ENCODE data around the gene COG3. TPM values are rescaled to one million over a fixed set of nuclear protein-coding genes. Genes with fewer than 3 reads are reported as not detected.

COG3 gene
- total and polyA plus RNA-seq, 12 donors = 9.9 to 18.0 (median 15.4) TPM

- Histone ChIP-seq H3K27ac (no peak overlapping the region), H3K4me1 (no peaks in the 10 kb centered on the region), H3K4me3 (no peak overlapping the region), H3K9me3 (no peaks in the 10 kb centered on the region), H3K27me3 (no peaks in the 10 kb centered on the region), H3K36me3 (peaks cover 0 to 25% (median 16%) of the 10 kb centered on the region in 9 donors)
- intact Hi-C loops (cut with DNase I) = no loop called here
- no peak for DNase-seq
- no peak for TF ChIP-seq CTCF (IDR thresholded peaks at IDR 0.05)
- WGBS, 2 donors = 63 to 74% methylated on average over 6 of the region's 6 CpGs
- no peak for ATAC-seq
These were observed 75.5 kb downstream of the COG3 start for GRCh38 chr13:45540195-45540594.

- no peak for ATAC-seq
- no peak for DNase-seq
- no peak for TF ChIP-seq CTCF (IDR thresholded peaks at IDR 0.05)
- no peaks in the 10 kb centered on the region for H3K9me3 ChIP-seq
- H3K36me3 ChIP-seq = peaks cover 0 to 18% (median 9%) of the 10 kb centered on the region in 9 donors
- WGBS, 2 donors = 92 to 93% methylated on average over 10 of the region's 10 CpGs
- H3K27ac ChIP-seq = no peak overlapping the region
- intact Hi-C loops (cut with DNase I) = no loop called here
- H3K4me3 ChIP-seq = no peak overlapping the region
- H3K27me3 ChIP-seq = no peaks in the 10 kb centered on the region
- no peaks in the 10 kb centered on the region for H3K4me1 ChIP-seq
These were observed 76.1 kb downstream of the COG3 start for GRCh38 chr13:45540864-45541263.

GRCh38 chr13:45541806-45542205, 77.1 kb downstream of the COG3 start:
- Histone ChIP-seq H3K4me1 (no peaks in the 10 kb centered on the region), H3K36me3 (peaks cover 0 to 9% (median 0%) of the 10 kb centered on the region in 9 donors), H3K27ac (no peak overlapping the region), H3K9me3 (no peaks in the 10 kb centered on the region), H3K4me3 (no peak overlapping the region), H3K27me3 (no peaks in the 10 kb centered on the region)
- DNase-seq (no peak), ATAC-seq (no peak)
- no peak for TF ChIP-seq CTCF (IDR thresholded peaks at IDR 0.05)
- 91 to 93% methylated on average over 11 of the region's 11 CpGs for WGBS, 2 donors
- intact Hi-C loops (cut with DNase I) = no loop called here

- WGBS, 2 donors = 84 to 85% methylated on average over 8 of the region's 8 CpGs
These were observed 77.7 kb downstream of the COG3 start for GRCh38 chr13:45542391-45542790.

More at GRCh38 chr13:45542391-45542790, 77.7 kb downstream of the COG3 start:
- ATAC-seq = no peak
- no peak for DNase-seq
- H3K36me3 ChIP-seq = peaks cover 0 to 3% (median 0%) of the 10 kb centered on the region in 9 donors
- no peak for TF ChIP-seq CTCF (IDR thresholded peaks at IDR 0.05)
- intact Hi-C loops (cut with DNase I) = no loop called here
- no peaks in the 10 kb centered on the region for H3K27me3 ChIP-seq
- H3K9me3 ChIP-seq = no peaks in the 10 kb centered on the region
- no peak overlapping the region for H3K27ac ChIP-seq
- no peak overlapping the region for H3K4me3 ChIP-seq
- no peaks in the 10 kb centered on the region for H3K4me1 ChIP-seq
